Measurements from ENCODE around the gene PRKAB1. TPM values are rescaled to one million over a fixed set of nuclear protein-coding genes. Genes with fewer than 3 reads are reported as not detected.
A peak's percentile ranks its signal among the peaks of the same experiment; 100 is the strongest.
"Not testable (repeated sequence)": the region's sequence is repeated elsewhere in the genome, so short reads cannot be mapped to it uniquely, and the experiment has no call there.

PRKAB1 gene
- 12.7 TPM for total RNA-seq

GRCh38 chr12:119667577-119668323 lies at the start of gene PRKAB1:
PRKAB1 (plus strand) TSS chr12:119668133; CDS start chr12:119668245, 112 bp downstream.
- DNase-seq = peak; percentile 88

- not testable (repeated sequence) for DNase-seq
Observed at GRCh38 chr12:119618328-119618896, 49.5 kb upstream of the PRKAB1 start.

- DNase-seq = no peak
Observed at GRCh38 chr12:119620490-119620889, 47.4 kb upstream of the PRKAB1 start.

GRCh38 chr12:119621878-119622277 lies 46.1 kb upstream of the PRKAB1 start:
- no peak for DNase-seq

GRCh38 chr12:119624966-119625365 lies 43.0 kb upstream of the PRKAB1 start:
- DNase-seq = no peak

GRCh38 chr12:119627019-119627643 lies 40.8 kb upstream of the PRKAB1 start:
- no peak for DNase-seq

- no peak for DNase-seq
Observed at GRCh38 chr12:119627686-119628085, 40.2 kb upstream of the PRKAB1 start.

- DNase-seq = no peak
Observed at GRCh38 chr12:119630223-119630780, 37.6 kb upstream of the PRKAB1 start.

- DNase-seq = no peak
Observed at GRCh38 chr12:119630962-119631550, 36.9 kb upstream of the PRKAB1 start.

GRCh38 chr12:119631930-119632678 lies 35.8 kb upstream of the PRKAB1 start:
- DNase-seq = no peak

GRCh38 chr12:119634743-119635142 lies 33.2 kb upstream of the PRKAB1 start:
- DNase-seq = peak; percentile 25

- no peak for DNase-seq
Observed at GRCh38 chr12:119642986-119643385, 24.9 kb upstream of the PRKAB1 start.

GRCh38 chr12:119644930-119645329 lies 23.0 kb upstream of the PRKAB1 start:
- DNase-seq = no peak

- DNase-seq = no peak
Observed at GRCh38 chr12:119645535-119646059, 22.3 kb upstream of the PRKAB1 start.

GRCh38 chr12:119649202-119649808 lies 18.6 kb upstream of the PRKAB1 start:
- DNase-seq = no peak

- DNase-seq = no peak
Observed at GRCh38 chr12:119652665-119653064, 15.3 kb upstream of the PRKAB1 start.

GRCh38 chr12:119657001-119657400 lies 10.9 kb upstream of the PRKAB1 start:
- DNase-seq = not testable (repeated sequence)

GRCh38 chr12:119658166-119658565 lies 9.8 kb upstream of the PRKAB1 start:
- not testable (repeated sequence) for DNase-seq

- DNase-seq = no peak
Observed at GRCh38 chr12:119659289-119659897, 8.5 kb upstream of the PRKAB1 start.

- no peak for DNase-seq
Observed at GRCh38 chr12:119660076-119660475, 7.9 kb upstream of the PRKAB1 start.

GRCh38 chr12:119661882-119662281 lies 6.1 kb upstream of the PRKAB1 start:
- DNase-seq = no peak

All from skin of body (tissue), 2 donors.